IPS-NIHi7 (cell line): ENCODE data around the gene SMARCE1.
A peak's percentile ranks its signal among the peaks of the same experiment; 100 is the strongest.

Experiments
- DNase-seq: peaks from one replicate; pipeline ENCODE4 v3.0.0; 2012; ENCODE audit warnings: mixed read lengths; ENCODE audit errors: extremely low spot score

SMARCE1 gene

DNA sequence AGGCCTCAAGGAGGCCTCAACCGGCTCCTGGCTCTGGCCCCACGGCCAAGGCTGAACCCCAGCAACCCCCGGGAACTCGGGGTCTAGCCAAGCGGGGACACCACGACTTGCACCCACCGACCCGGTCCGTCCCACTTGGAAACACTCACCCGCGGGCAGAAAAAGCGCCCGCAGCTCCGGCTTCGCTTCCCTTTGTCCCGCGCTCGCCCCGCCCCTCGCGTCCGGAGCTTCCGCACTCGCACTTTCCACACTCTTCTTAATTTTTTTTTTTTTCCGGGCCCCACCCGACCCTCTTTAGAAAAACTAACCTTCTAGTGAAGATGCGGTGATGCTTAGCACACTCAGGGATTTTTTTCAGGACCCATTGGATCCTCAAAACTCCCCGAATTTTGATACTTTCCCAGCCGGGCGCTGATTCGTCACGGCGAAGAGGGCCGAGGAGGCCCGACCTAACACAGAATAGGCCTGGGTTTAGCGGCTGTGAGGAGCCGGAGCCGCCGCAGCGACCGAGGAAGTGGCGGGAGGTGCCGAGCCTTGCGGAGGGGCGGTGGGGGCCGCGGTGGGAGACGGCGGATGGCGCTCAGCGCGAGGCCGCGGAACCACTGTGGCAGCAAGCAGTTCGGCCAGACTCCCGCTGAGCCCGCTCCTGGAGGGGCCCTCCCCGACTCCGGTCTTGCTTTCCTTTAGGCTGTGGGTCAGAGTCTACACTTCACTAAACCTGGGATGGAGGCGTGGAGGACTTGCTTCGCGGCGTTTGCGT, at the start of gene SMARCE1:
Gene SMARCE1 (minus strand): TSS at position 195 of the 760 bp plus-strand sequence. CDS start 2,016 bp downstream, outside the sequence.
- DNase-seq, result peak; percentile 81

DNA sequence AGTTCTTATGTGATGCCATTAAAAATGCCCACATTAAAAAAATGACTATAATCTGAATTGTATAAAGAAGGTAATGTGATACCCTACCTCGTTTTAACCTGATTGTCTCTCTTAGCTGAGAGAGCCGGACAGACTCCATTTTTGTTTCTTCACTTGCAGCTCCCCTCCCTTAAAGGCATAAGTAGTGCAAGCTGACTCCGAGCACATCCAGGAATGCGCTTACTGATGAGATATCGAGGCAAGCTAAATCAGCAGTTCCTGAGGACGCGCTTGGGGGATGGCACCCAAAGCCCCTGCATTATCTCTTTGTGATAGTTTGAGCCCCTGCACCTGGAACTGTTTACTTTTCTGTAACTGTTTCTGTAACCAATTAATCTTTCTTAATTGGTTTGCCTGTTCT, 49.7 kb upstream of the SMARCE1 start:
- no peak for DNase-seq

DNA sequence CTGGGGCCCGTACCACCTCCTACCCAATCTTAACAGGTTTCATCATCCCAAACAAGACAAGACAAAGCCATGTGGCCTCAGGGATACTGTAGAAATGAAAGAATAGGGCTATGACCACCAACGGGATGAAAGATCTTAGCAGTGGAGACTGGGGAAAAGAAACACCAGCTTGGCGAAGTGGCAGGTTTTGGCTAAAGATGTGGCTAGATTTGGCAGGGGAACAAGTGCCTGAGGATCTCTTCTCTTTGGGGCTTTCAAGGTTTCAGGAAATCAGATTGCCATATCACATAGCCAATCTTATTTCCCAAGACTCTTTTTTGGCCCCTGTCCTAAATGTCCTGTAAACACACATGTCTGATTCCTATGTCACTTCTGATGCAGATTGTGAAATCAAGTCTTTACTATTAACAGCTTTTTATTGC, 49.0 kb upstream of the SMARCE1 start:
- no peak for DNase-seq

DNA sequence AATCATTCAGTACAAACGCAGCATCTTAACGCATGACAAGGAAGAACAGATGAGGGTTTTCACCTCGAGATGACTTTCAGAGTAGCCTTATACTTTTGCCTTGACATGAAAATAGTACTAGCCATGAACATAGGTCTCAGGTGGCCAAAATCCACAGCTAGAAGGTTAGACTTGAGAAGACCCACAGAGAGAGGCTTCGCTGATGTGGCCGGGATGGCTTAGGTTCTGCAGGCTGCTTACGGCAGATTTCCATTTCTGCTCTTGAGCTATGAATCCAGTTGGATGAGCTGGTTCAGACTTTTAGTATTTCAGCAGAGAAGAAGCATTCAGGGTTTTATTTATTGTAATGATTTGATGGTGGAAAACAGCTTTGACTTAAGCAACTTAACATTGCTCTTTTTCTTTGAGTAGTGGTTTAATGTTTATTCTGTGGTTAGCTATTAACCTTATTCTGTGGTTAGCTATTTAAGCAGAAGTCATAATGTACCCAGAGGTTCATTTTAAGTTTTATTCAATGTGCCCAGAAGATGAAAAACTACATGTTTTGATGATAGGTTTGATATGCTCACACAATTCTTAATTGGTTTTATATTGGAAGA, 48.4 kb upstream of the SMARCE1 start:
- DNase-seq, result no peak

DNA sequence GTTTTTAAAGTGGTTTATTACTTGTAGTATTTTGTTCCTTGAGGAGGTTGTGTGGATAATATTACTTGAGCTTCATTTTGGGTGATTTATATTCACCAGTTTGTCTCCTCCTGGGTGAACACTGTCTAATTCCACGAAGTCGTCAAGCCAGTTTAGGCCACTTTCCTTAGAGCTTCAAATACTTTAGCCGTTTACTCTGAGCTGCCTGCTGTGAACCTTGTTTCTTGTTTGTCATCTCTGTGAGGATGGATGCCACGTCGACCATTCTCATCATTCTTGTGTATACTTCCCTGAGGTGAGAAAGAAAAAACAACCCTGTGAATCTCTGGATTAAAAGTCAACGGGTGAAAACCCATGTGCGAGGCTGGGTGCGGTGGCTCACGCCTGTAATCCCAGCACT, 47.0 kb upstream of the SMARCE1 start:
- no peak for DNase-seq

DNA sequence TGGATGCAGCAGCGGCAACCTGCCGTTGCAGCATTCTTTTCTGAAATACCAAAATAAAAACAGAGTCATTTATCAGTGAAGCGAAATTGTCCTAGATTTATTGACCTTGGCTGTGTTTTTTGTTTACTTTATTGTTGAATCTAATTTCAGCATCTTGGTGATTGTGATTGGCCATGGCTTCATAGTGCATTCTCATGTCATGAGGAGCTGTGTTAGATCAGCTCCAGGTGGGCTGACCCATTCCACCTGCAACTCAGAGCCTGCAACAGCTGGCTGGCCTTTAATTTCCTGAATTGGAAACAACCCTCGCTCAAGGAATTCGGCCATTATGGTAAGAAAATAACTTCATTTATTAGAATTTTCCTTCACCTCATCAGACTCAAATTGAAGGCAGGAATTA, 39.5 kb upstream of the SMARCE1 start:
- DNase-seq, result no peak

DNA sequence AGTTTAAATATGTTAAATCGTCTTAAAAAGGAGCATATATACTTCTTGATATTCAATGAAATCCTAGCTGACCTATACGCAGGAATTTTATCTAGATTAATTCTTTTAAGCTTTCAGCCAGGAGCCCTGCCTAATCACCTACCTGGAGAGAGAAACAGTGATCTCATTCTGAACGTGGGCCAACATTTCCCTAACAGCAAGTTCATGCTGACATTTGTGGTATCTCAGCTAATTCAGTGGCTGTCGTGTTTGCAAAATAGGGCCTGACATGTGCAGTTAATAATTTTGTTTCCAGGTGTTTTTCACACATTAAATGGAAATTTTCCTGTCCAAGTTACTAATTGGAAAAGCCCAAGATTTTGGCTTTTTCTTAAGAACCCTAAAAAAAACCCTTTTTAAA, 38.6 kb upstream of the SMARCE1 start:
- no peak for DNase-seq

DNA sequence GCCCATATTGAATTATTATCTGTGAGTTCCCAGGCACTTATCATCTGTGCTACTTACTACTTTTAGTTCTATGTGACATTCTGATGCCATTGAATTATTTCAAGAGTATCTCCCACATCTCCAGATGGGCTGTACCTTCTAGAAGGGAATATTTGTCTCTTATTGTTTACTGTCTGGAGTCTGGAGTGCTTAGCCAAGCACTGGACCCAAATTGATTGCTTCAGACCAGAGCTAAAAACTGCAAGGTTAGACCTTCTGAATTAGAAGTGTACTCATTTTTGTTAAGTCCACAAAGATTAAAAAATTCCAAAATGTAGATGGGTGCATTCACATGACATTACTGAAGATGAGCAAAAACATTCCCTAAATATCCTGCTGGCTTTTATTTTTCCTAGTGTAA, 33.4 kb upstream of the SMARCE1 start:
- DNase-seq, result no peak

DNA sequence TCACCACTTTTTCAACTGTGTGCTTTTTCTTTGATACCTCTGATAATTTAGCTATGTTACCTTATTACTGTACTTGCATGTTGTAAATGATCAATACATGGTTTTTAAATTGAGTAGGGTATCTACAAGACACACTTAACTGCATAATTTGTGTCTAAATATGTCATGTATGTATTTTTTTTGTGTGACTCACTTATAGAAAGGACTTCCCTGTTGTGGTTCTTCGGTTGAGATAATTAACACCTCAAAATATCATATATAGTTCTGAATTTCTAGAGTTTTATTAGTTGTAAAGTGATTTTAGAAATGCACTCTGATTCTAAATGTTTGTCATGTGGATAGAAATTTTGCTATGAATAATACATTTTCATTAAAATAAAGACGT, 31.9 kb upstream of the SMARCE1 start:
- no peak for DNase-seq

DNA sequence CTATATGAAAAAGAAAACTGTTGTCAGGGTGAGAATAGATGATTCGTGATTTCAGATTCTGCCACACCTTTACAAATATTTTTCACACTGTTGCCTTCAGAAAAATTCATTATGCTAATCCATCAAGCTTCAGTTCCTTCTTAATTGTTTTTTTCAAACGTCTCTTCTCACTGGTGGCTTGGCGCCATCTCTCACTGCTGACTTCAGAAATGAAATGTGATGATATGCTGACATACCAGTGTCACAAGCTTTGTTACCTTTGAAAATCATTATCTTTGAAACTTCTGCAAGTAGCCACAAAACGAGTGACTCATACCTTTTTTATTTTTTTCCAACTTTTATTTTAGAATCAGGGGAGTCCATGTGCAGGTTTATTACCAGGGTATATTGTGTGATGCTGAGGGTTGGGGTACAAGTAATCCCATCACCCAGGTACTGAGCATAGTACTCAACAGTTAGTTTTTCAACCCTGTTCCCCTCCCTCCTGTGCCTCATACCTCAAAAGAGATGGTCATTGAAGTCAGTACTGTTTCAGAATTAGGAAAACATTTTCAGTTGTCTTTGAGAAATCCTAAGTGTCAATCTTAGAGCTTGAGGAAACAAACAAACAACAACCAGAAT, 31.4 kb upstream of the SMARCE1 start:
- DNase-seq, result no peak

DNA sequence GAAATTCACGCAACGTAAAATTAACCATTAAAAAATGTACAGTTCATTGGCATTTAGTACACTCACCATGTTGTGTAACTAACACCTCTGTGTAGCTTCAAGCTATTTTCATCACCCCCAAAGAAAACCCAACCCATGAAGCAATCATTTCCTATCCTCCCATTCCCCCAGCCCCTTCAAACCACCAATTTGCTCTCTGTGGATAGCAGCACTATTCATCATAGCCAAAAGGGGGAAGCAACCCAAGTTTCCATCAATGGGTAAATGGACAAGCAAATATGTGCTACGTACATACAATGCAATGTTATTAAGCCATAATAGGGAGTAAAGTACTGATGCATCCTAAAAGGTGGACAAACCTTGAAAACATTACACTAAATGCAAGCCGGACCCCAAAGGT, 28.3 kb upstream of the SMARCE1 start:
- no peak for DNase-seq

DNA sequence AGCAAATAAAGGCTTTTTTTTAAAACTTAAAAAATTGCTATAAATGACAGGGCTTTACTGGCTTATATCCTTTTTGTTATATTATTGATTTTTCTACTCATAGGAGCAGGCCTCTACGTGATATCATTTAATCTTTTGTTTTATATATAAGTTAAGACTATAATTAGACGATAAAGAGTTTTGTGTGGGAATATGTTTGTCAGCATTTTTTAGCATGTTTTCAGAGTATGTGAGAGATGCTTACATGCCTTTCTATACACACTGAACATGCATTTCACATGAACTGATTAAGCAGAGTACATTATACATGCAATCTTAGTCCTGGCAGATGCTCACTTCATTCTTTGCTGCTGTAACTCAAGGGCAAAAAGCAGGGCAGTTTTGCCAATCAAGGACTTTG, 25.0 kb upstream of the SMARCE1 start:
- DNase-seq, result no peak

DNA sequence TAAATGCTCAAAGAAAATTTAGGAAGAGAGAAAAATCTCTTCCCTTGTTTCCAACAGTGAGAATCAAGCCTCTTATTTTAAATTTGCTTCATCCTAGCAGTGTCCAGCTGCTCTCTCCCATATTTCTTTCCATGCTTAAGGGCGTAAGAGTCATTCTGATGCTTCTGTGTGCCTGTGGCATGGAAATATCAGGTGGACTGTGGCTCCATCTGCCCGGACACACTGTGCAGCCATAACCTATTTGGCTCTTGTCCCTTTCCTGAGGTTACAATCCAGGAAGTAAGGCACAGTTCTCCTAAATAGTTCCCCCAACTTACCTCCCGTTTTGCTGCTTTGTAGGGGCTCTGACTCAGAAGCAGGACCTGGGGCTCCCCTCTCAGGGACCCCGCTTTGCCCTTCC, 23.7 kb upstream of the SMARCE1 start:
- no peak for DNase-seq

DNA sequence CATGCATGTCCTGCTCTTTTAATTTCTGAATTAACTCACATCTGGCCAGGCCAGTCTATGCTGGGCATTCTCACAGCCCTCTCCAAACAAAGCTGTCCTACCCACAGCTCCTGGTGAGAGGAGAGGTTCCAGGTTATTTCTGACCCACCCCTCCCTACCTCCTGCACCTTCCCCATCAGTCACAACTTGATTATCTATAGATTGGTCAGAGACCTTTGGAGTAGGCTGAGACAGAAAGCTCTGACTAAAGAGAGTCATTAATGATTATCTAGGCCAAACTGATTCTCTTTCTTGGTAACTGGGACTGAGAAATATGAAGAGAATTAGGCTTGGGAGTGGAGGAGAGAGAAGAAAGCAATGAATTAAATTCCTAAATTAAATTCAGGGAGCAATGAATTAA, 18.7 kb upstream of the SMARCE1 start:
- no peak for DNase-seq

DNA sequence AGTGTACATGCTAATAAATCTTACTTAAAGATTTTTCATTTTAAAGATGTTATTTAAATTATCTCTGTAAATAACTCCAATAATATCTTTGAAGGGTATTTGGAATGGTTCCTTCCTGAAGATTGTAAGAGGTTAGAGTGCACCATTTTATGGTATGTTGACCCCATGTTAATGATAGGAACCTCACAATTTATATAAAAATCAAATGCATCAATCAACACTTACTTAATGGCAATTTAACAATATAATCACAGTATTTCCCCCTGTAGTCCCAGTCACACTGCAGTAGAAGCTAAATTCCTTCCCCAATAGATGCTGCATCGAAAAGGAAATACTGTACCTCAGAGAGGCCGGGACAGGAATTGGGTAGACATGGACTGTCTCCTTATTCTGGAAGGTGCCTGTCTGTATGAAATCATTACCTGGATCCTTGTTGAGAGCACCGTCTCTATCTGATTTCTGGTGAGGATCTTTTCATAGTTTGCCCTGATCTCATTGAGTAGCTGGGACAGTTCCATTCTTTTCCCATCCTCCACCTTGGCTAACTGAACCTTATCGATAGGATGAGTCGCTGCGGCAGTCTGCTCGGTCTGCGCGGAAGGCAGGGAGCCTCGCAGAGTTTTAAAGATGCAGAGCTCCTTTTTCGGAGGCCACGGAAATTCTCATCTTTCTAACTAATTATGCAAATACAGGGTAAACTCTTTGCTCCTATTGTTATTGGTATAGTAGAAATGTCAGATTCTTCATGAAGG, 17.1 kb upstream of the SMARCE1 start, which contains the start of gene KRT222:
Gene KRT222 (minus strand): TSS at position 596 of the 752 bp plus-strand sequence. CDS start 78 bp downstream, at position 518.
- DNase-seq, result peak; percentile 38

DNA sequence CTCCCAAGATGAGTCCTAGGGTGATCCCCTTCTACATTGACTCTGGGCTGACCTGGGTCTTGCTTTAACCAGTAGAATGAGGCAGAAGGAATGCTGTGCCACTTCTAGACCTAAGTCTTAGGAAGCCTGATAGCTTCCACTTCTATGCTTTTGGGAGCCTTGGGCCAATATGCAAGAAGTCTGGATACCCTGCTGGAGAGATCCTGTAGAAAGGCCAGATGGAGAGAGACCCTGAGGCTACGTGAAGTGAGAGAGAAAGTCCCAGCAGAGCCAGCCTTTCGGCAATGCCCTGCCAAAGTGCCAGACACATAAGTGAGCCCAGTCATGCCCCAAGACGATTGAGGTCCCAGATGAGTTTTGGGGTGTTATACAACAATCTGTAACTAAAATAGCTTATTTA, 15.6 kb upstream of the SMARCE1 start:
- no peak for DNase-seq

DNA sequence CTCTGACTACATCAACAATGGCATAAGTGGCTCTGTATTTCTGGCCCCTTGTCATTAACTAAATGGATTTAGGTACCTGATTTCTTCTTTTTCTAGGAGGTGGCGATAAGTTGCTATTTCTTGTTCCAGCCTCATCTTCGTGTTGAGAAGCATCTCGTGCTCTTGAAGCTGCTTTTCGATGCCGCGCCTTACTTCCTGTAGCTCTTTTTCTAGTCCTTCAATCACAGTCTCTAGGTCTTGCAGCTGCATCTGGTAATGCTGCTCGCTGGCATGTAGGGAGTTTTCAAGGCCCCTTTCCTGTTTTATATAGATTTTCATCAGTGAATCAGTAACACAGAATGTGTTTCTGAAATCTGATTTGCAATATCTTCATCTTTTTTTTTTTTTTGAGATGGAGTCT, 12.3 kb upstream of the SMARCE1 start:
- no peak for DNase-seq

DNA sequence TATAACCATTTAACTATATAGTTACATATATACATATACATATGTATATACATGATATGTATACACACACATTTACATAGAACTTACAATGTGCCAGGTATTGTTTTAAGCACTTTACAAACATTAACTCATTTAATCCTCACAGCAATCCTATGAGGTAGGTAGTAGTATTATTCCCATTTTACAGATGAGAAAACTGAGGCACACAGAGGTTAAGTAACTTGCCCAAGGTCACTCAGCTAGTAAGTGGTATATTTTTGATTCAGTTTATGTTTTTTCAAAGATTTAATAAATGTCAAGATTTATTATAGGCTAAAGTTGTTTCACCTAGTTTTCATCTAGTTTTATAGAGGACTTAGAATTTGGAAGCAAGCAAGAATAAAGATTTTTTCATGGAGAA, 10.8 kb upstream of the SMARCE1 start:
- DNase-seq, result no peak

DNA sequence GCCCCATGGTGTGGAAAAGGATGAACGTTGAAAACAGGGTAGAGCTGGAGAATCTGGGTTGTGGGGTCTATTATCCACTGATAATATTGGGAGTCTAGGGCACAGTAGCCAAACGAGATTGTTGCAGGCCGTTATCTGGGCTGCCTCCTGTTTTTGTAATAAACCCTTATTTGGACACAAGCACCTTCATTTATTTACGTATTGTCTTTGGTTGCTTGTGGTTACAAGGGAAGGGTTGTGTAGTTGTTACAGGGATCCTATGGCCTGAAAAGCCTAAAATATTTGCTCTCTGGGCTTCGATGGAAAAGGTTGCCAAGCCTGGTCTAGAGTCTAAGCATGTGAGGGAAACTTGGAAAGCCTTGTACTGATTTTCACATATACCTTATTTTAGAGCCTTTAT, 4.3 kb upstream of the SMARCE1 start:
- no peak for DNase-seq

DNA sequence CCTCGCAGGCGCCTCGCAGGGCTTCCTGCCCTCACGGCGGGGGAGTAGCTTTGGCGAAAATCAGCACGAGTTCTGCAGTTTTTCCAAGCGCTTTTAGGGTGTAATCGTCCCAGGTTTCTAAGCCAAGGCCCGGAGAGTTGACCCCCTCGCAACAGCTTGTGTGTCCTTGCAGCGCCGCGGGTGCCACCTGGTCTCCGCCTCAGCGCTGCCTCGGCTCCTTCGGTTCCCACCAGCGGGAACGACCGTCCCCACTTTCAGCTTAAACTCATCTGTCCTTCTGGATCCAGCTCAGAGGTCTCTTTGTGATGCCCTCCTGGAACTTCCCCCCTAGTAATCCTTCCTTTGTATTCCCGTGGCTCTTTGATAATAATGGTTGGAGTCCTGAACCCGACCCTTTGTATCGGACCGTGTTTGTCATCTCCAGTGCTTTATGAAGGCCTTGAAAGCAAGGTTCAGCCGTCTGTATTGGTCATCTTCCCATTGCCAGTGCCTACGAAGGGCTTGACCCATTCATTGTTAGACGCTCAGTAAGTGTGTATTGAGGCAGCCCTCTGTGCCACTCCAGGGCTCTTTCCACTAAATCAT, 858 bp upstream of the SMARCE1 start:
- DNase-seq, result no peak

DNA sequence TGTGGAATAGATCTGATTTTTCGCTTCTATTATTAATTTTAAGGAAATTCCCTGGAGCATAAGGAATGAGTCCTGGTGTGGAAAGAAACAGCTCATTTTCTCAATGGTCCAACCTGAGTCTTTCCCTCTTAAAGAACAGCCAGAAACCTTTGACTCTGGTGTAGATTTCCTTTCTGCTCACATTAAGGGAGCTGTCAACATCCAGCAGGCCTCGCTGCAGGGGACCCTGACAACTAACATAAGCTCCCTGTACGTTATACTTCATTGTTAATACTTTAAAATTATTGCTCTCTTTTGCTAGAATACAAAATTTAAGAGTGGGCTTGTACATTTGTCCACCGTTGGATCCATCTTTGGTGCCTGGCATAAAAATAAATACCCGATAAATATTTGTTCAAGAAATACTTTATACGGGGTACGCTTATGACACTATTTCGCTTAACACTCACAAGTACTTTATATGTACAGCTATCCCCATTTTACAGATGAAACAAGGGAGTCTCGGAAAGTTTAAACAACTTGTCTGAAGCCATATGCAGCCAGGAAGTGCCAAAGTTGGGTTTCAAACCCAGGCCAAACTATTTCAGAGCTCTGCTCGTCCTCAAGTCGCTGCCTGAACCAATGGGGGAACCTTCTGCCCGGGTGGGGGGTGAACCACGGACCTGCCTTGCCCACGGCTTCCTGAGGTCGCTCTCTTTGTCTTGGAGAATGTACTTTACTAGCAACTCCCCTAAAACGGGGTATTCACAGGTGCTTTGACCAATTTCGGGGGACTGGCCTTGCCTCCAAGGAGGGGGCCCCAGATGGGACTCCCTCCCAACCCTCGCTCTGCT, 611 bp downstream of the SMARCE1 start:
- peak; percentile 59 for DNase-seq
